ENCODE measurements around the gene RTL10. TPM values are rescaled to one million over a fixed set of nuclear protein-coding genes. Genes with fewer than 3 reads are reported as not detected.

Gene RTL10
- total RNA-seq, 1 experiment from 2014 or later, result 26.7 TPM

DNA sequence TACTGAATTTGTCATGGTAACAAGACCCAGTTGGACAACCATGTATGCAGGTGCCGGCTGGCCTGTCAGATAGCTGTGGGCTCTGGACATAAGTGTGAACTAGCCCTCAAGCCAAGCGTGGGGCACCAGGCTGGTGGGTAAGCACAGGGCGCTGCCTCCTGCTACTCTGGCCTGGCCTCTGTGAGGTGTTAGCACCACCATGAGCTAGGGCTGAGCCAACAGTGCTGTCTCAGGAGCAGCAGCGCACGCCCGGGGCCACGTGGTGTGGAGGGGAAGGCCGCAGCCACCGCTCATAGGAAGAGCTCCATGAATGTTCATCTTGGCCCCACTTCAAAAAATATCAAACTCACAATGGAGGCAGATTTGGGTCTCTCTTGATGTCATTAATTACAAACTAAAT is 35.3 kb upstream of the RTL10 start:
- intact Hi-C loops (cut with micrococcal nuclease; ENCODE audit: unreplicated experiment), result no loop called here
- BruUV-seq (replicated peaks), result no TSS peak
- H3K36me3 ChIP-seq (ENCODE audit: control insufficient read depth, insufficient read depth, low read length), result no peaks in the 10 kb centered on the region
- peak overlapping the region; percentile 52 for H3K27ac ChIP-seq (ENCODE audit: low read length)
- no peaks in the 10 kb centered on the region for H3K27me3 ChIP-seq (ENCODE audit: control insufficient read depth, insufficient read depth, low read length)
- in situ Hi-C loops (cut with HindIII; ENCODE audit: low pct_unique_long_range_greater_than_20kb, low sequenced_read_pairs), result no loop called here
- H3K4me3 ChIP-seq (ENCODE audit: low read depth in 2 of 2, low read length in 2 of 2), result no peak overlapping the region
- TF ChIP-seq TCF7L2 (IDR thresholded peaks at IDR 0.05; ENCODE audit: low read depth, low read length), result no peak
- no peak for TF ChIP-seq SIN3A (IDR thresholded peaks at IDR 0.05; ENCODE audit: borderline replicate concordance, insufficient read depth, low read depth, low read length)
- TF ChIP-seq POLR2AphosphoS5 (IDR thresholded peaks at IDR 0.05; ENCODE audit: low read depth, low read length), result no peak
- TF ChIP-seq, protein P1, sequence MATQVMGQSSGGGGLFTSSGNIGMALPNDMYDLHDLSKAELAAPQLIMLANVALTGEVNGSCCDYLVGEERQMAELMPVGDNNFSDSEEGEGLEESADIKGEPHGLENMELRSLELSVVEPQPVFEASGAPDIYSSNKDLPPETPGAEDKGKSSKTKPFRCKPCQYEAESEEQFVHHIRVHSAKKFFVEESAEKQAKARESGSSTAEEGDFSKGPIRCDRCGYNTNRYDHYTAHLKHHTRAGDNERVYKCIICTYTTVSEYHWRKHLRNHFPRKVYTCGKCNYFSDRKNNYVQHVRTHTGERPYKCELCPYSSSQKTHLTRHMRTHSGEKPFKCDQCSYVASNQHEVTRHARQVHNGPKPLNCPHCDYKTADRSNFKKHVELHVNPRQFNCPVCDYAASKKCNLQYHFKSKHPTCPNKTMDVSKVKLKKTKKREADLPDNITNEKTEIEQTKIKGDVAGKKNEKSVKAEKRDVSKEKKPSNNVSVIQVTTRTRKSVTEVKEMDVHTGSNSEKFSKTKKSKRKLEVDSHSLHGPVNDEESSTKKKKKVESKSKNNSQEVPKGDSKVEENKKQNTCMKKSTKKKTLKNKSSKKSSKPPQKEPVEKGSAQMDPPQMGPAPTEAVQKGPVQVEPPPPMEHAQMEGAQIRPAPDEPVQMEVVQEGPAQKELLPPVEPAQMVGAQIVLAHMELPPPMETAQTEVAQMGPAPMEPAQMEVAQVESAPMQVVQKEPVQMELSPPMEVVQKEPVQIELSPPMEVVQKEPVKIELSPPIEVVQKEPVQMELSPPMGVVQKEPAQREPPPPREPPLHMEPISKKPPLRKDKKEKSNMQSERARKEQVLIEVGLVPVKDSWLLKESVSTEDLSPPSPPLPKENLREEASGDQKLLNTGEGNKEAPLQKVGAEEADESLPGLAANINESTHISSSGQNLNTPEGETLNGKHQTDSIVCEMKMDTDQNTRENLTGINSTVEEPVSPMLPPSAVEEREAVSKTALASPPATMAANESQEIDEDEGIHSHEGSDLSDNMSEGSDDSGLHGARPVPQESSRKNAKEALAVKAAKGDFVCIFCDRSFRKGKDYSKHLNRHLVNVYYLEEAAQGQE (IDR thresholded peaks at IDR 0.05; ENCODE audit: insufficient read depth in 1 of 2, low read depth in 2 of 2, low read length in 1 of 2), result no peak
- TF ChIP-seq, protein P2, sequence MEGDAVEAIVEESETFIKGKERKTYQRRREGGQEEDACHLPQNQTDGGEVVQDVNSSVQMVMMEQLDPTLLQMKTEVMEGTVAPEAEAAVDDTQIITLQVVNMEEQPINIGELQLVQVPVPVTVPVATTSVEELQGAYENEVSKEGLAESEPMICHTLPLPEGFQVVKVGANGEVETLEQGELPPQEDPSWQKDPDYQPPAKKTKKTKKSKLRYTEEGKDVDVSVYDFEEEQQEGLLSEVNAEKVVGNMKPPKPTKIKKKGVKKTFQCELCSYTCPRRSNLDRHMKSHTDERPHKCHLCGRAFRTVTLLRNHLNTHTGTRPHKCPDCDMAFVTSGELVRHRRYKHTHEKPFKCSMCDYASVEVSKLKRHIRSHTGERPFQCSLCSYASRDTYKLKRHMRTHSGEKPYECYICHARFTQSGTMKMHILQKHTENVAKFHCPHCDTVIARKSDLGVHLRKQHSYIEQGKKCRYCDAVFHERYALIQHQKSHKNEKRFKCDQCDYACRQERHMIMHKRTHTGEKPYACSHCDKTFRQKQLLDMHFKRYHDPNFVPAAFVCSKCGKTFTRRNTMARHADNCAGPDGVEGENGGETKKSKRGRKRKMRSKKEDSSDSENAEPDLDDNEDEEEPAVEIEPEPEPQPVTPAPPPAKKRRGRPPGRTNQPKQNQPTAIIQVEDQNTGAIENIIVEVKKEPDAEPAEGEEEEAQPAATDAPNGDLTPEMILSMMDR (IDR thresholded peaks at IDR 0.05), result no peak
- ChIA-PET POLR2A (no interaction called here), CTCF (interaction anchor here (0.6 kb wide), 1 partner anchor 184 kb away, joined by 3 read pairs; no protein-coding TSS in a partner anchor)
- DNase-seq (ENCODE audit: low read depth, low spot score) (no peak), ATAC-seq (no peak)
- peaks cover 27% of the 10 kb centered on the region for H3K4me1 ChIP-seq (ENCODE audit: control insufficient read depth, insufficient read depth, low read length)
- no peaks in the 10 kb centered on the region for H3K9me3 ChIP-seq (ENCODE audit: control insufficient read depth, insufficient read depth, low read depth, low read length)

DNA sequence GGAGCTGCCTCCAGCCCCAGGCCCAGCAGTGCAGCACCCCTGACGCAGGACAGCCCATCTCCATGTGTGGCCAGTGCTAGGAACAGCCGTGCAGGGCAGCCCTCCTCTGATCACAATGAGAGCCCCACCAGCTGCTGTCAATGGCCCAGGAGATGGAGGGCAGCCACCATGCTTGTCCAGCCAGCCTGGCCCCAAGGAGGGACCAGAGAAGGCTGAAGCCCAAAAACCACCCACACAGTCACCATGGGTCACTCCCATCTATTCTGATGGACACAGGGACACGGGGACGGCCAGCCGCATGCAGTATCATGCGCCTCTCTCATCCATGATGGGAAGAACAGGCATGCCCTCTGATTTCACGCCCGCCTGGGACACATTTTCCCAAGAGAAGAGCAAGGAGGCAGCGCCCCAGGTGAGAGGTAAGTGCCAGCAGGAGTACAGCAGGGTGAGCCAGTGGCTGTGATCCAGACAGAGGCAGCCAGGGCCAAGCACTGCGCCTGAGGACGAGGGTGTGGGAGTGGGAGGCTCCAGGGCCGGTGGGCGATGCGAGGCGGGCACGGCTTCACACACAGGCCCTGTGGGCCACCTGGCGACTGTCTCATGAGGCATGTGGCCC is 33.6 kb upstream of the RTL10 start:
- BruUV-seq (replicated peaks), result no TSS peak
- Histone ChIP-seq H3K4me3 (ENCODE audit: low read depth in 2 of 2, low read length in 2 of 2) (no peak overlapping the region), H3K4me1 (ENCODE audit: control insufficient read depth, insufficient read depth, low read length) (peaks cover 30% of the 10 kb centered on the region), H3K9me3 (ENCODE audit: control insufficient read depth, insufficient read depth, low read depth, low read length) (no peaks in the 10 kb centered on the region), H3K36me3 (ENCODE audit: control insufficient read depth, insufficient read depth, low read length) (no peaks in the 10 kb centered on the region), H3K27ac (ENCODE audit: low read length) (peak overlapping the region; percentile 3; the same call in 1 of the 2 replicates), H3K27me3 (ENCODE audit: control insufficient read depth, insufficient read depth, low read length) (no peaks in the 10 kb centered on the region)
- TF ChIP-seq TCF7L2 (IDR thresholded peaks at IDR 0.05; ENCODE audit: low read depth, low read length) (no peak), SIN3A (IDR thresholded peaks at IDR 0.05; ENCODE audit: borderline replicate concordance, insufficient read depth, low read depth, low read length) (no peak), POLR2AphosphoS5 (IDR thresholded peaks at IDR 0.05; ENCODE audit: low read depth, low read length) (no peak)
- TF ChIP-seq, protein P1 (IDR thresholded peaks at IDR 0.05; ENCODE audit: insufficient read depth in 1 of 2, low read depth in 2 of 2, low read length in 1 of 2), result no peak
- TF ChIP-seq, protein P2 (IDR thresholded peaks at IDR 0.05), result no peak
- in situ Hi-C loops (cut with HindIII; ENCODE audit: low pct_unique_long_range_greater_than_20kb, low sequenced_read_pairs) (no loop called here), intact Hi-C loops (cut with micrococcal nuclease; ENCODE audit: unreplicated experiment) (no loop called here)
- CTCF ChIA-PET, result interaction anchor here (0.7 kb wide), 1 partner anchor 44 kb away, joined by 3 read pairs; no protein-coding TSS in a partner anchor
- ATAC-seq, result no peak
- no peak for DNase-seq (ENCODE audit: low read depth, low spot score)
- POLR2A ChIA-PET, result no interaction called here
